Forelimb muscle (tissue), 1 donor: Measurements from ENCODE around the gene SLC2A9. TPM values are rescaled to one million over a fixed set of nuclear protein-coding genes. Genes with fewer than 3 reads are reported as not detected.
"Not testable (repeated sequence)": the region's sequence is repeated elsewhere in the genome, so short reads cannot be mapped to it uniquely, and the experiment has no call there.

Experiments used
- DNase-seq: peaks from one replicate; pipeline ENCODE4 v3.0.0-alpha.2; 2013; ENCODE audit warnings: low read depth
- polyA plus RNA-seq: library from polyadenylated mRNA; unstranded; fragments of 120-200 nt; gene quantifications from one replicate; pipeline ENCODE4 v1.2.1, GENCODE V29; 2013; ENCODE audit not compliant: insufficient read length

SLC2A9 gene
- polyA plus RNA-seq, 1 donor, result 3.4 TPM

DNA sequence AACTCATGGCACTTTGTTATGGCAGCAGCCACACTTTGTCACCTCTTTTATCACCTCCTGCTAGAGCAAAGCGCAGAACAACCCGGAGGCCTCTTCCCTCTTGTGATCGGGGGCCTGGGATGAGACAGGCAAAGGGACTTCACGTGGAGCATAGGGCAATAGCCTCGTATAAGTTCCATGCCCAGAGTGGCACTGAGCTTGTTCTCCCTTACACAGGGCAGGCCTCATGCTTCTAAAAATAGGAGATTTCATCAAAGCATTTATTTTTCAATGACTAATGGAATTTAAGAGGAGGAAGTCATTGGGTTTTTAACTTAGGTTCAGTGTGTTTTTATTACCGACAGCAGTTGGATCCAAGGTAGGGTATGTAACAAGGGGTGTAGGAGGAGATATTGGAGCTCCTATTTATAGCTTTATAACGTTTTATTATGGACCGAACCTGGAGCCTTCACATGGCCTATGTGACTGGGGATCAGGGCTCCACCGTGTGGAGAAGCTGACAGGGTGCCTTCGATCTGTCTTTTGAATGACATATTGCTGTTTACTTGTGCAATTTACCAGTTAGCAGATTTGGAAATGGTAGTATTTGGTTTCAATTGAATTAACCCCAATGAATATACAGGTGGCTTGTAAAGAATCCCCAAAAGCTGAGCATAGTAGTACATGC, 93.8 kb downstream of the SLC2A9 start:
- no peak for DNase-seq

GRCh38 chr4:9926586-9926985, 94.7 kb downstream of the SLC2A9 start:
- no peak for DNase-seq

DNA sequence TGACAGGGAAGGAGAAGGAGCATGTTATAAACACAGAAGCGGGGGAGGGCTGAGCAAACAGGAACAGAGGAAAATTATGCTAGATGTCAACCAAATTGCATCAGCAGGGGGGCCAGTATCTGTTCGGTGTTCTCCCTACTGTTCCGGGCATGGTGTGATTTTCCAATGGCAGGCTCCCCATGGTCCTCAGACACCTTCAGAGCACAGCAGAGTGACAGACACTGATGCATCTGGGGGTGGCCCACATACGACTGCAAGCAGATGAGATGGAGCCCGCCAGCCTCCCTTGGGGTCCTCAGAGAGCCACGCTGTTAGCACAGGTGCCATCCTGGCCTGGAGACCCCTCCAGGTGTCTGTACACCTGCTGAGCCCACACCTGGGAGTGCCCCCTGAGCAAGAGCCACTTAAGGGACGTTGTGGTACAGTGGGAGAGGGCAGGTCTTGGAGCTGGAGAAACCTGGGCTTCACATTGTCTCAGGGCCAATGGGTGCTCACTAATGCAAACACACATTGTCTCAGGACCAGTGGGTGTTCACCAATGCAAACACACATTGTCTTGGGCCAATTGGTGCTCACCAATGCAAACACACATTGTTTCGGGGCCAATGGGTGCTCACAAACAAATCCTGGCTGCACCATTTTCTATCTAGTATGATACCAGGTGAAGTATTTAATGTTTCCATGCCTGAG, 95.4 kb downstream of the SLC2A9 start:
- no peak for DNase-seq

- DNase-seq, result no peak
These were observed 96.5 kb downstream of the SLC2A9 start for GRCh38 chr4:9924750-9925149.

DNA sequence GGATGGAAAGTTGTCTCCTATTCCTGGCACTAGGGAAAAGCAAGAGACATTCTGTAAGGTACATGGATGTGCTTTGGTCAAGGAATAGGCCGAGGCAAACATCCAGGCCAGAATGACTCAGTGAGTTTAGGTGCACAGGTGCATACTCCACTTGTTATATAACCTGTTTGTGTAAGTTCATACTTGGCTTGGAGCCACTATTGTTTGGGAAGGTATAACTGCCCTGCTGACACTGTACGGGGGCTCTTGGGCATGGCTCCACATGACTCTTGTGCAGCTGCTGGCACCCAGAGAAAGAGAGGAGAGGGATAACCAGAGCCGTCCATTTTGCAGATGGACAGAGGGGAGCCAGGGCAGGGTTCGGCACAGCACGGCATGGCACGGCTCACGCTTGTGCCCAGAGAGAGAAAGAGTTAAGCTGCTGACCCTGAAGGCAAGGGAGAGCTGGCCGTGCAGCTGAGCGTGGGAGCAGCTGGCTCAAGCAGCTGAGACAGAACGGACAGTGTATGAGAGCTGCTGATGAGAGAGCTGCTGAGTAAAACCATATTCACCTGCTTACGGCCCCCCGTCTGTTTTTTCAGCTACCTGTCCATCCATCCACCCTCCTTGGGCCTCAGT, 98.0 kb downstream of the SLC2A9 start:
- DNase-seq, result no peak

DNA sequence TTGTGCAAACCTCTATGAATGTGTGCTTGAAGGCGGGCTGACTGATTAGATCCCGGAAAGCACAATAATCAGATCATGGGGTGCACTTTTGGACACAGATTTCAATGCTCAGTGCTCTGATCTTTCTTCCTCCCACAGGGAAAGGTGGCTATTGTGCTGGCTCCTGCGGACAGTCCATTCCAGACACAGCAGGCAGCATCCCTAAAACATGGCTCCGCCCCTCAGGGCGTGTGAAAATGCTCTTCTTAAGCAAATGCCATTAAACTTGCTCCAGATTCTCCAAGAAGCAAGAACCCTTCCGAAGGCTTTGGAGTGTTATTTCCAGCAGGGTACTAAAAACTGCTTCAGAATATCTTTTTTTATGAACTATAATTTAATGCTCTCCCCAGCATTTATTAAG, 100.0 kb downstream of the SLC2A9 start:
- DNase-seq, result no peak

GRCh38 chr4:9920029-9920428, 101.3 kb downstream of the SLC2A9 start:
- no peak for DNase-seq

DNA sequence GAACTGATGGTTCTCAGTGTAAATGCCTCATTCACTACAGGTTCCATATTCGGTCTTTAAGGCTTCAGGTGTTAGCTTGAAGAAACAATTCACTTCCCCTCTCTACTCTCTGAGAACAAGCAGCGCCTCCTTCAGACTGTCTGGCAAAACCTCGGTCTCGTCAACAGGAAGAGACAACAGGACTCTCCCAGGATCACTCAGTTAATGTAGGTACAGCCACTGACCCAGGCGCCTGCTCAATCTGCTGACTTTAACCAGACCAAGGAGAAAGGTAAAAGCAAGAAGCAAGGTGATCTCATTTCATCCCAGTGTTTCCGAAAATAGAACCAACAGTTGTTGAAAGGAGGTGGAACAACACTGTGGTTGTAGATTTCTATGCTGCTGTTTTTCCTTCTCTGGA, 102.2 kb downstream of the SLC2A9 start:
- DNase-seq, result no peak

DNA sequence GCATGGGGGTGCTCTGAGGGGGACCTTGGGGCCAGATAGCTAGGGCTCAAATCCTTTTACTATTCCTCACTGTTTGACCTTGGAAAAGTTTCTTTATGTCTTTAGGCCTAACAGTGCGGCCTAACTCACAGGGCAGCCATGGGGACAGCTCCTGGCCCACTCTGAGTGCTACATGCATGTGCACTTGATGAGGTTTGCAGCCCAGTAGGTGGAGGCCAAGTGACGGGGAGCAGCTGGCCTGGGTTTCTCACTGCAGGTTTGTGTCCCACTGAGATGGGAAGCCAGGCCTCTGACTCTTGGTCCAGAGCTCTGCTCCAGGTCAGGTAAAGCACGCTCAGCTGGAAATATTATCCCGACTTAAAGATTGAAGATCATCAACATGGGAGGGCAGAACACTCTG, 102.8 kb downstream of the SLC2A9 start:
- no peak for DNase-seq

DNA sequence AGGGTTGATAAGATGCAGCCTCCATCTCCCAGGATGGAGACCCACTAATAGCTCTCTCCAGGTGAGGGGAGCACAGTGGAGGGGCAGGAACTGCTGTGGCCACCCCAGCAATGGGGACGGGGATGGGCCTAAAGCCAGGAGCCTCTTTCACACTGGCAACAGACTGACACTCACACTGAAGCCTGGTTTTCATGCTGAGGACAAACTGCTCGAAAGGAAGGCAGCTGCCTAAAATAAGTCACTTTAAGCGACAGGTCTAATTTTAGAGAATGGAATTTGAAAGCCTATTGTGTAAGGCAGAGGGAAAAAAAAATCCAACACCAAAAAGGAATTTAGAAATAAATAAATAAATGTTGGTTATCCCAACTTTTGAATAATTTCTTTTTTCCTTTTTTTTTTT, 104.4 kb downstream of the SLC2A9 start:
- DNase-seq, result no peak

DNA sequence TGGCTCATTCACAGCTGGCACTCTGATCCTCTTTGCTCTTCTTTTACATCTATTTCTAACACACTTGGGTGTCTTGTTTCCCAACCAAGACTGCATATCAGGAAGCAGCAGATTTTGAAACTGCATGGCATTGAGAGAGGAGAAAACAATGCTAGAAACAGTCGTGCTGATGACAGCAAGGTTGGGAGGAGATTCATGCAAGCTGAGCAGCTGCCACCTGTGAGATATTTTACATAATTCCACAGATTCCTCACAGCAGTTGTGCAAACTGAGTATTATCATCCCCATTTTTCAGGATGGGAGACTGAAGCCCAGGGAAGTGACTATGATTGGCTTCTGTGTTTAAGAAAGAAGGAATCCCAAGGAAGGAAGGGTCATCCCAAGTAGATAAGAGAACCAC, 105.0 kb downstream of the SLC2A9 start:
- no peak for DNase-seq

DNA sequence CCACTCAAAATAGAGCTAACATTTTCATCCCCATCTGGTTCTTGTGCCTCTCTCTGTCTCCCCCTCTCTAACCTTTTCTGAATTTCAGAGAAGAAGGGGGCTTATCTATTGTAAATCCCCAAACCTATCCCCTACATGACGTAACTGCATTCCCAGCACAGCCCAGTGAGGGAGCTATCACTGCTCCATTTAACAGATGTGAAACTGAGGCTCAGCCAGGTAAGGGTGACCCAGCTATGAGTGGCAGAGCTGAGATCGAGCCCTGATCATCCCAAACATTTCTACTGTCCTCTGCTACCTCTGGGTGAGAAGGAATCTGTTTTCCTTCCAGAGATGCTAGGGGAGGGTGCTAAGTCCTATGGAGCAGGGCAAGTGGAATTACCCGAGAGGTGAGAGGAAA, 107.5 kb downstream of the SLC2A9 start:
- DNase-seq, result no peak

GRCh38 chr4:9906996-9907395, 114.3 kb downstream of the SLC2A9 start:
- no peak for DNase-seq

DNA sequence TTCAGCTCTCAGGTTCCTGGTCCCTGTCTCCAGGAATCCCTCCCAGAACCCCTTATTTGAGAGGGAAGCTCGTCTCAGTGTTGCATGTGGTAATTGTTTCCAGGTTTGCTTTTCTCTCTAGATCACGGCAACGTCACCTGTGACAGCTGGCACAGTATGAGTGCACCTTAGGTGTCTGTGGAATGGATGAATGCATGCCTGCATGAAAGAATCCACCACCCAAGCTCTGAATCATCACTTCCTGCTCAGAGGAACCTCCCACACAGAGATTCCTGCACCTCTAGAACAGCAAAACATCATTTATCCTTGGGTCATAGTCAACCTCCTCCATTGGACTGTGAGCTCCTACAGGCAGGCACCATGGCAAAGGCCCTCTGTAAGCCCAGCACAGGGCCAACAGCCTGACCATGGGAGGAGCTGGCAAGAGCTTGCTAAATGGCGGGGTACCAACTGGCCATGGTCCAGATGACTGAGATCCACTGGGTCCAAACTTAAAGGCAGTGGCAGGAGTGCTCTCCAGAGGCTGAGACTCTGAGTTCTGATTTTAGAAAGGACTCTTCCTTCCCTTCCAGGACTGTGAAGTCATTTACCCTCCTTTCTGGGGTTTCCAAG, 116.2 kb downstream of the SLC2A9 start:
- DNase-seq, result no peak

DNA sequence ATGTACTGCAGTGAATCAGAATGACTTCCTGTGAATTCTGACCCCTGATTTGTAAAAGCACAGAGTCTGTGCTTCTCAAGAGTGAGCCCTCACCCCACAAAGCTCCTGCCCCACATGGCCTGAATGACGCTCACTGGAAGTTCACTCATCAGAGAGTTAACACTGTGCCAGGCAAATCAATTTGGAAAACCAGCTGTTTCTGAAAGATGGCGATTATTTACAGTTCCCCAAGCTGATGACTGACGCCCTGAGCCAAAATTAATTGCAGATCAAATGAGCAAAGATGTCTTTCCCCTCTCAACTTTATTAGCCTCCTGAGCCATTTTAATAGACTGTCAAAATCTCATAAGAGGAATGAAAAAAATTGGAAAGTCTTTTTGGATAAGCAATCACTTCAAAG, 118.0 kb downstream of the SLC2A9 start:
- no peak for DNase-seq

GRCh38 chr4:9901257-9901656, 120.0 kb downstream of the SLC2A9 start:
- DNase-seq, result no peak

DNA sequence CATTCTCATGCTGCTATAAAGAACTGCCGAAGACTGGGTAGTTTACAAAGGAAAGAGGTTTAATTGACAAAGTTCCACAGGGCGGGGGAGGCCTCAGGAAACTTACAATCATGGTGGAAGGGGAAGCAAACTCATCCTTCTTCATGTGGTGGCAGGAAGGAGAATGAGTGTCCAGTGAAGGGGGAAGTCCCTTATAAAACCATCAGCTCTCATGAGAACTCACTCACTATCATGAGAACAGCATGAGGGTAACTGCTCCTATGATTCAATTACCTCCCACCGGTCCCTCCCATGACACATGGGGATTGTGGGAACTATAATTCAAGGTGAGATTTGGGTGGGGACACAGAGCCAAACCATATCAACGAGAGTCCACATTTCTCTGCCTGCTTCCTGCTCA, 120.7 kb downstream of the SLC2A9 start:
- DNase-seq, result not testable (repeated sequence)

GRCh38 chr4:9899306-9900055, 121.8 kb downstream of the SLC2A9 start:
- no peak for DNase-seq

DNA sequence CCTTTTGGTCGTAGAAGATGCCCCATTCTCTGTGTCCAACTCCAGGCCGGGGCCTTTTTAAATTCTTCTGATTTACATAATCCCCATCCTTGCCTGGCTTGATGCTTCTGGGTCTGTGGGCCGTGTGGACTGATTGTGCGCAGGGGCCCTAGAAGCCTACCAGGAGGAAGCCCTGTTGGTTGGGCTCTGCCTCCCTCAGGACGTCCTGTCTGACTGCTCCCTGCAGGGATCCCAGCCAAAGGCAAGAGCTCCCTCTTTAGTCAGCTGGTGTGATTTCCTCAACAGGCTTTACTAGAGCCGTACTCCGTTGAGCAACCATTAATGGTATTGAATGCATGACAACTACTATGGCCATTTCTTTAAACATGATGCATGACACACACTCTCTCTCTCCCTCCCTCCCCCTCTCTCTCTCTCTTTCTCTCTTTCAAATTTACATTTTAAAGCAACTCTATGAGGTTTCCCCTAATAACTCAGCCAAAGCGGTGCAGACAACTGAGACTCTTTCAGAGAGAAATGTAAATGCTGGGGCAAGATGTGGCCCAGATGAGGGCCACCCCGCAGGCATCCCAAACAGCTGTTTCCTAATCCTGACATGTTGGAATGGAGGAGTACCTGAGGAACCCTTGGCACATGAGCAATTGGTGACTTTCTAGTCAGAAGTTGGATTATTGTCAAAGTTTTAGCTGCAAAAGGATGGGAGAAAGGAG, 122.5 kb downstream of the SLC2A9 start:
- DNase-seq, result no peak

- DNase-seq, result no peak
These were observed 126.0 kb downstream of the SLC2A9 start for GRCh38 chr4:9895333-9895705.

GRCh38 chr4:9894644-9895332, 126.5 kb downstream of the SLC2A9 start:
- DNase-seq, result no peak
